Measurements from ENCODE around the gene APCDD1L.

APCDD1L gene

DNA sequence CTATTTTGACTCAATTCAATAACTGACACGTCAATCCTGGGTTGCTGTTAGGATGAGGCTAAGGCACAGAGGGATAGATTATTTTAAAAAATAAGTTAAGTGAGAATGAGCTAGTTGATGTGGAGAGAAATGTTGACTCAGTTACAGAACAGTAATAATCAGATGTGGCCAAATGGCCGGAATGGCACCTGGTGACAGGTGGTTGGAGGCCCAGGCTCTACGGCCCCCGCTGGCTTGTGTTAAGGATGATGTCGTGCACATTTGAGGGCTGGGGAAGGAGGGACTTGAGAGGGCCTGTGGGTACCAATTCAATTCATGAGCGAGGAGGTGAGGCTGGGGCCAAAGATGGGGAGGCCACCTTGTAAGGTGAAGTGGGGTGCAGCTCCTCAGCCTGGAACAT is 31.7 kb downstream of the APCDD1L start:
- DNase-seq = no peak

DNA sequence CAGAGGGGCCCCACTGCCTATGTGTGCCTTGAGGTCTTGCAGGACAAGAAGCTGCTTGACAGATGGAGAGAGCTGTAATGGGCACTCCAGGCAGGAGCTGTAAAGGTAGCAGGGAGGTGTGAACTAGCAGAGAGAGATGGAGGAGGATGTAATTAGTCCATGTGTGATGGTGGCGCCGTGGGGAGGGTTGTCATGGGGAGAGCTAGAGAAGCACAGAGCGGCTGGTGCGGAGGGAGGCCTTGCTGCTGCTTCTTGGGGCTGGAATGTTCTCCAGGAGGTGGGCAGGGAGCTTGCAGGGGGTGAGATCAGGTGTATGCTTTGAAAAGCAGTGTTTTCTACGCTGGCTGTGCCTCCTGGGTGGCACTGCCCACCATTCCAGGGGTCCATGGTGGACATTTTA is 32.1 kb downstream of the APCDD1L start:
- no peak for DNase-seq

DNA sequence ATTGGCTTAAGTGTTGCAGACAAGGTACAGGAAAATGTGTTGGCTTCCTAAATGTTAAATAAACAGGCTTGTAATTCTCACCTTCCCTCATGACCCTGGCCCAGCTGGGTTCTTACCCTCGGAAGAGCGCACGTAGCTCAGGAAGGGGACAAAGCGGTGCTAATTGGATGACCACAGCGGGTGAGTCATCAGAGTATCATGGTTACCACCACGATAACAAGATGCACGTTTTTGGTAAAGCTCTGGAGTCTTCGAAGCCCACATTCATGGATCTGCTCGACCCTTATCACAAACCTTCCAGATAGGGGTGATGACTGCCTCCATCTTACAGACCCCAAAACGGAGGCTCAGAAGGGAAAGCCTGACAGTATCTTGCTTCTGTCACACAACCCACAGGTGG is 32.8 kb downstream of the APCDD1L start:
- no peak for DNase-seq

DNA sequence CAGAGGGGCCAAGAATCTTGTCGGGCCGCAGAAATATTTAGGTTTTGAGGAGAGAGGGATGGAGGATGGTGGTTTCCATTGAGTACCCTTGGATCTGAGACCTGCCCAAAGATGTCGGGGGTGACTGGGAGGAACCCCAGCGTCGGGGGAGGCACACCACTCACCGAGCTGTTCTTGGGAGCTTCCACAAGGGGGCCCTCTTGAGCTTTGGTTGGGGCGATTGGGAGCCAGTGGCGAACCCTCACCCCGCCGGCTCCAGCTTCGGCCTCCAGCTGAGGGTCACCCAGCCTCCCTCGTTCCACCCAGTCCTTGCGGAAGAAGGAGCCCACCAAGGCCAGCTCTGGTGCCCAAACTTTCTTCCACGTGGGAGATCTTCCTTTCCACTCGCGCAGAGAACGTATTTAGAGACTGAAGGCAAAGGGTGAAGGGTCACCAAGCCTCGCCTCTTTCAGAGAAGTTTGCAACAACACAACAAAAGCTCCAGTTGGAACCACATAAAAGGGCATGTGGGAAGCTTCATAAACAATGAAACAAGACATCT is 33.6 kb downstream of the APCDD1L start:
- DNase-seq = no peak

DNA sequence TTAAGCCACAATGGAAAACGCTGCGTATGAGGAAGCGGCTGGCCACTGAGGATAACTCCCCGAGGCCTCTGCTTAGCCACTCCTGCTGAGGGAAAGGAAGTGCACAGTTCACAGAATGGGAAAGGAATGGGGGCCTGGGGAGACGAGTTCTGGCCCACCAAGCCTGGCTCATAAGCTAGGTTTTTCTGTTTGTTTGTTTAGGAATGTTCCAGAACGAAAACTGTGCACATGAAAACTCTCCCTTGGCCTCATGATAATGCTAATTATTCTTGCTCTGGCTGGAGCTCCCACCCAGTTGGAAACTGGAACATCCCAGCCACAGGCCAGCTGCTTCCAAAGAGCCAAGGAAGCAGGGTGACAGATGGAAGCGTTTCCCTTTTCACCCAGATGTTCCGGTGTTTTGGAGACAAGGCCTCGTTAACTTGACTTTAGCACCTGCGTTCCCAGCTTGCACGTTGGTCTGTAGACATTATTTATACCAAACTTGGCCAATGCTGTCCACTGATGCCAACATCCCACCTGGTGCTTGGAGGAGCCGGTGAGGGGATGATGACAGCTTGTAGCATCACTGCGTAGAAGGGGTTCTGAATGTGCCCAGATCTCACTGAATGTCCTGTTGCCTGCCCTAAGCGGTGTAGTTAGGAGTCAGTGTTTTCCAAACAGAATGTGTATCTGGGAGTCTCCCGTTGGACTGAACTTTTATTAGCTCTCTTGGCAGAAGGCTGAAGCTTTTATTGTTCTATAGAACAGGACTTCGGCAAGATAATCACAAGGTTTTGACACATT is 34.5 kb downstream of the APCDD1L start:
- DNase-seq = no peak

DNA sequence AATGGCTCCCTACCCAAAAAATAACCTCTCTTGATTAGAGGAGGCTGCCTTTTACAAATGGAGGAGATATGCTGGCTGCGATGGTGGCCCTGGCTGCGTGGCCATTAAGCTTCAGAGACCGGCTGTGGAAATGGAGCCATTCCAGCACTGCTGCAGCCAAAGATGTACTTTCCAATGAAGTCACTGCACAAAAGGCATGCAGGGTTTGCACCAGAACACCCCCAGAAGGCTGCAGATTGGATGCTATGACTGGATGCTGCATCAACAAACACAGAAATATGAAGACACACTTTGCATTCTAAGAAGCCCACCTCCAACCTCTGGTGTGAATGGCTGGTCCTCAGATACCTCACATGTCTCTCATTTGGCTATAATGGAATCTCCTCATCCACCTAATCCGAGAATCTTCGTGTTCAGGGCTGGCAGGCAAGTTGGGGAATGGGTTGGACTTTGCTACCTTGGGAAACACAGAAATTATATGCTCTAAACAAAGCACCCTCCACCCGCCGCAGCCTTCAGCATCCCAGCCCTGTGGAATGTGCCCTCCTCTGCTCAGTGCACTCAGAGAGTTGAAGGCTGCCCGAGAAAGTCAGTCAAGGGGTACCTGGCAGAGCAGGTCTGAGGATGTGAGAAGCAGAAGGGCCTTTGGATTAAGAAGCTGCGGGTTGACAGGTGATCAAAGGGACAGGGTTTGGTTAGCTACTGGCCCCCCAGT is 35.3 kb downstream of the APCDD1L start:
- no peak for DNase-seq

DNA sequence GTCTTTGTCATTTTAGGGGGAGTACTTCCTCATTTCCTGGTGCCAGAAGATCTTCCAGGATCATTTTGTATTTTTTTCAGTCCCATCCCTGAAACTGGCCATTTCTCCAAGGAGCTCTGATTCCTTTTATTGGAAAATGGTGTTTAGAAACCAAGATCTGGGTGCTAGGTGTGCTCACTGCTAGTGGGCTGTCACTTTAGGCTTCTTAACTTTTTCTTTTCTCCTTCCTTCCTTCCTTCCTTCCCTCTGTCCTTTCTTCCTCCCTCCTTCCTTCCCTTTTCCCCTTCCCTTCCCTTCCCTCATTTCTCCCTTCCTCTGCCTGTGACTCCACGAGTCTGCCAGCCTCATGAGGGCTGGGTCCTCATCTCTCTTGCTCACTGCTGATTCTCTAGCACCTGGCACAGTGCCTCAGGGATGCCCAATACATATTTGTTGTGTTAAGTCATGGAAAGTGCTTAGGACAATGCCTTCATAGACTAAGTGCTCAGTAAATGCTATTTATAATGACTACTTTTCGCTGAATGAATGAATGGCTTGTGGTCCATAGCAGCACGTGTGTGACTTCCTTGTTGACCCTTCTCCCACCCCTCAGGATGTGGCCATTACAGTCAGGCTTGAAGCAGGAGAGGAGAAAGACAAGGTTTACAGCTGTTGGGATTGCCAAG is 36.9 kb downstream of the APCDD1L start:
- no peak for DNase-seq

DNA sequence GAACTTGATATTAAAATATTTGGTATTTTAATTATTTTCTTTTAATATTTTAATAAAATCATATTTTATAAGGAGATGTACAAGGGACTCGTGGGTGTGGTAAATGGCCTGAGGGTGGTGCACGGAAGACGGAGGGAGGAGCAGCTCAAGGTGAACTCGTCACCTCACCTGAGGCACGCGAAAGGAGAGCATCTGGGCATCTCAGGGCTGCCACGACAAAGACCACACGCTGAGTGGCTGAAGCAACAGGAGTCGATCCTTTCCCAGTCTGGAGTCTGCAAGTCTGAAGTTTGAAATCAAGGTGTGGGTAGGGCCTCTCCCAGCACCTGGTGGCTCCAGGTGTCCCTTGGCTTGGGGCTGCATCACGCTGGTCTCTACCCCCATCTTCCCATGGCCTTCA is 39.7 kb downstream of the APCDD1L start:
- DNase-seq = no peak

DNA sequence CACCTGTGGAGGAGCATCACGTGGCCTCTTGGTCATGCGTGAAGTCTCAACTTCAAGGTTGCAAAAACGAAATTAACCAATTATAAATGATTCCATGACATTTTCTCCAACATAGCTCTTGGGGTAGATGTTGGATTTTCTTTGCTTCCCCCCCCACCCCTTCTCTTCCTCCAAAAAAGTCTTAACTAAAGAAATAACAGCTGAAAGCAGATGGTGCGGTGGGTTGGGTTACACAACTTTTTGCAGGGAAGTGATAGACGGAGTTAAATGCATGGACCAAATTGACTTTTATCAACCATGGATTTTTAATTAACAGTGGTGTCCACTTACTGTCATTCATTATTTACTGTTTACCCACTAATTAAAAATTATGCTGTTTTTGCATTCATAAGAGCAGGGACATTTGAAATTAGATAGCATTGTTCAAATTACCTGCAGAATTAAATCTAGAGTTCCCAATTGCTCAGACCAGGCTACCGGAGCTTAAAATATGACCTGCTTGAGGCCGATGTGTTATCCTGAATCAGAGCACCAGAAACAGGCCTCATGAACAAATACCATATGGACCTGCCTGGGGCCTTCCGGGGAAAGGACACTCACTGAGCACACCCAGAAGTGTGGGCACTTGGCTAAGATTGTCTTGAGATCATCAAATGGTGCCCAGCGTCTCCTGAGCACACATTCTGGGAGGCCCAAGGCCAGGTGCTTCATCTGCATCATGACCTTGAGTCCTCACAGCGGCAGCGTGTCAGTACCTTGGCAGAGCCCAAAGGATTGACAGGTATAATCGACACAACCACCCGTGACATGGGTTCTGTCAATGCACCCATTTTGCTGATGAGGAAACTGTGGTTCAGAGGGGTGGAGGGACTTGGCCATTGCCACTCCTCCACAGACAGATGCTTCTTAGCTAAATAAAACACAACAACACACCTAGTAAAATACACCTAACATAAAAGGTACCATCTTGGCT is 41.5 kb downstream of the APCDD1L start:
- DNase-seq = no peak

DNA sequence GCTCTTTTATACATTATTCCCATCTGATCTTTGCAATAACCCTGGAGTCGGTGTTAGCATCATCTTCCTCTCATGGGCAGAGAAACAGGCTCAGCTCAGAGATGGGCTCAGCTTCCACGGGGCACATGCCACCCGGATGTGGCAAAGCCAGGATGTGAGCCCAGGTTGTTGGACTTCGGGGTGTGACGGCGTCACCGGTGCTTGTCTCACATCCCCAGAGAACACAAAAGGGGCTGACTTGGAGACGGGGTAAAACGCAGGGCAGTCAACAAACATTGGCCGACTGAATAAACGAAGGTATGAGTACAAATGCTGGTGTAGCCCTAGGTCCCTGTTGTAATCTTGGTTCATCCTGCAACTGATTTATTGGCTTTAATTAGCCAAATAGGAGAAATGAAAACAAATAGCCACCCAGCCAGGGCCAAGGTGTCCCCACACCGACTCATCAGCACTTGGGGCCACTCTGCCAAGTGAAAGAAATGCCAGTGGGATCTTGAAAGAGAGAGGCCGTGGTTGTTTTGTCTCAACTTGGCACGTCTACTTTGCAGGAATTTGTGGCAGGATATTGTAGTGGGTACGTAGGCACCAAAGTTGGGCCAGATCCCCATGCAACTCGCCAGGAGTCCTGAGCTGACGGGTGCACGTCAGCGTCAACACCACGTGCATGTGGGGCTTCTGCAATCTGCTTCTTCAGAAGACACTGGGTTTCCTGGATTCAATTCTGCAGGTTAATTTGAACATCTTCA is 42.8 kb downstream of the APCDD1L start:
- DNase-seq = no peak

DNA sequence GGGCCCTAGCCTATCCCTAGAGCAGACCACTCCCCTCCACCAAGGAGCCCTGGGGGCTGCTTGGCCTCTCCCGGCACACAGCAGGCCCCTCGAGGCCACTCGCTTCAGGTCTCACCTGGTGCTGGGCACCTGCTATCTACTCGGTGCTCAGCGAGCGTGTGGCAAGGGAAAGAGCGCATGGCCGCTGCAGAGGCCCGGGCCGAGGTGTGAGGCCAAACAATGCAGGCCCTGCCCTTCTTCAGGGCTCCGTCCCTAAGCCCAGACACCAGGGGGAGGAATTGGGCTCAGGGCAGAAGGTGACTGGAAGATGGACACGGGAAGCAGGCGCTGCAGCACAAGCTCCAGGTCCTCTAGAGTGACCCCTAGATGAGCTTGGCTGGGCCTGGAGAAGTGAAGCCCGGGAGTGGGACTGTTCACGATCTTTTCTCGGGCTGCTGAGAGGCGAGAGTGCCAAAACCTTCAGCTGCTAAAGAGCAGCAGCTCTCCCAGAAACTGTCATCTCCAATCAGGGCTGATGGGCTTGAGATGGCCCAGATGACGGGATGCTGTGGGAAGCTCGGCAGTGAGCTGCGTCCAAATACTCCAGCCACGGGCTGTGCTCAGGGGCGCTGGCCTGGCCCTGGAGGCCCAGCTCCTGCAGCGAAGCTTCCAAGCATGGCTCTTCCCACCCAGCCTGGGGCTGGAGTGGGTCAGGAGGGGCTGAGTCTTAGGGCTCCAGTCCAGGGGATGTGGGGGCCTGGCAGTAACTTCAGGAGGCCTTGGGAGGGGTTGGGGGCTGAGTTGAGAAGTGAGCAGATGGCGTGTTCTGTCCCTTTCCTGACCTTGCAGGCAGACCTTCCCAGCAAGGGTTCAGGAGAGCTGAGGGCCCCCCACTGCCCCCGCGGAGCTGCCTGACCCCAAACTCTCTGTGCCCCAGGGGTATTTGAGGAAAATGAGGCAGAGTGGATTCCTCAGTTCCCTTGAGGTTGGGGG is 43.7 kb downstream of the APCDD1L start:
- no peak for DNase-seq

DNA sequence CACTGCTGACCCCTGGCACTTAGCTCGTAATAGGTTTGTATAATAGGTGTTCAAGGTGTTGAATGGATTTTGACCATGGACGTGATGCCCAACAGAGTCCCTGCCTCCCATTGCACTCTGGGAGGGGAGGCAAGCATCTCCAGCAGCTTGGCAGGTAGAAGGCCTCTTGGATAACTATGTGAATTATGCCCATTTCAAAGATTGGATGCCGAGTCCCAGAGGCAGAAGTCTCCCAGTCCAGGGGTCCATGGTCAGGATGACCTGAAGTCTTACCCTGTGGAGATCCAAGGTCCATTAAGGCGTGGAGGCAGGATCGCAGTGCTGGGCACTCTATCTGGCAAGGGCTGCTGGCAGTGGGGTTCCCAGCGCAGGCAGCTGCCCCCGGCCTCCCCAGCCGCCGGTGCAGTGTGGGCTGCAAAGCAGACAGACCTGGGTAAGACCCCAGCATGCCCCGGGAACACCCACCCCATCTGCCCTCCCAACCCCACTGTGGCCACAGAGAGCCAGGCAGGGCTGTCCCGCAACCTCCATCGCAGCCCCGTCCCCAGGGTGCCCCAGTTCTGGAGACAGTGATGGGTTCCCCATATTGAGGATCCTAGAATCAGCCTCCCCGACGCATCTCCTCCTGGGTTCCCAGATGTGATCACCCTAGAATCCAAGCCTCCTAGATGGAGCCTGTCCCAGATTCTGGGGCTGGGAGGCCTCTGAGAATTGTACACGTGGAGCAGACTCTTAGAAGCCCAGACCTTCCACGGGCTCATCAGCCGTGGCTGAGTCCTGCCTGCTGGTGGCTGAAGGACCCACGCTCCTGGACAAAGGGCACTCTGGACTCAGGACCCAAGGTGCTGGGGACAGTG is 44.6 kb downstream of the APCDD1L start:
- no peak for DNase-seq

DNA sequence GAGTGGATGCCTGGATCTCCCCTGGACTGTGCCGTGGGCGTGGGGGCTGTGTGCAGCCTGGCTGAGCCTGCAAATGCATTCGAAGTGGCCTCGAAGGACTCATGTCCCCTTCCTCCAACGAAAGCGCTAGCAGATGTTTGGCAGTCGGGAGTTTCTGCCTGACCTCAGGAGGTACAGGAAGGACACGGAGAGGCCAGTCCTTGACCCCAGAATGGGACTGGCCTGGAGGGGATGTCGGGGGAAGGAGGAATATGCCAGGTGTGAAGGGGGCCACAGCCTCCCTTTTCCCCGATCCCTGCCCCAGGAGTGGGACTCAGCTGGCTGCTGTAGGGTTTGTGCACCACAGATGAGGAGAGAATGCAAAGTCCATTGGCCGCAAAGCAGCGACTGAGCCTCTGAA is 45.6 kb downstream of the APCDD1L start:
- DNase-seq = no peak

DNA sequence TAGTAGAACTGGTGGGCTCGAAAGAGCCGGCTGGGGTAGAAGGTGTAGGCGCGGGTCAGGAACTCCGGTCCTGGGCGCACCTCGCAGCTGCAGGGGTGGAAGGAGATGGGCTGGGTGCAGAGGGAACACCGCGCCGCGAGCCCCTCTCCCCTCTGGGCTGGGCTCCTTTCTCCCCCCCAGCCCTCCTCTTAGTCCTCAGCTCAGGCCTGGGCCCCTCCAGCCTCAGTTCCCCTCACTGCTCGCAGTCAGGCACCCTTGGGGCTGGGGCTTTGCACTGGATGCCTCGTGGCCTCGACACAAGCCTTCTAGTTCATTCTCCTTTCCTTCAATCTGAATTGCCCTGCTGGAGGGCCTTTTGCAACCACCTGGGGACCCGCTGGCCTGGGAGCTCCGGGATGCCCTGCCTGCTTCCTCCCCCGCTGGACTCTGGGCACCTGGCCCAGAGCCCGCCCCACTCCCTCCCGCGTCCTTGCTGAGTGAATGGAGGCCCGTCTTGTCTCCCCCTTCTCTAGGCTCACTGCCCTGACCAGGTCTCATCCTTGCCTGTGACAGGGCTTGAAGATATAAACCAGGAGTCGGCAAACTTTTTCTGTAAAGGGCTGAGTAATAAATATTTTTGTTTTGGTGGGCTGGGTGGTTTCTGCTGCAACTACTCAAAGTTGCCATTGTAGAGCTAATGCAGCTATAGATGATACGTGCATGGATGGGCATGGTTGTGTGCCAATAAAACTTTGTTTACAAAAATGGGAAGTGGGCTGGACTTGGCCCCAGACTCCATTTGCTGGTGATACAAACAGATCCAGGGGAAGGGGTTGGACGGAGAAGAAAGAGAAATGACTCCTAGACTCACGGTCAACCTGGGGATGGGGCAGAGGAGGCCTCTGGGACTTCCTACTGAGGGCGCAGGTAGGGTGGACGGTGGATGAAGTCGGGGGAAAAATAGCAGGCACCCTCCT is 47.3 kb downstream of the APCDD1L start:
- DNase-seq = no peak

DNA sequence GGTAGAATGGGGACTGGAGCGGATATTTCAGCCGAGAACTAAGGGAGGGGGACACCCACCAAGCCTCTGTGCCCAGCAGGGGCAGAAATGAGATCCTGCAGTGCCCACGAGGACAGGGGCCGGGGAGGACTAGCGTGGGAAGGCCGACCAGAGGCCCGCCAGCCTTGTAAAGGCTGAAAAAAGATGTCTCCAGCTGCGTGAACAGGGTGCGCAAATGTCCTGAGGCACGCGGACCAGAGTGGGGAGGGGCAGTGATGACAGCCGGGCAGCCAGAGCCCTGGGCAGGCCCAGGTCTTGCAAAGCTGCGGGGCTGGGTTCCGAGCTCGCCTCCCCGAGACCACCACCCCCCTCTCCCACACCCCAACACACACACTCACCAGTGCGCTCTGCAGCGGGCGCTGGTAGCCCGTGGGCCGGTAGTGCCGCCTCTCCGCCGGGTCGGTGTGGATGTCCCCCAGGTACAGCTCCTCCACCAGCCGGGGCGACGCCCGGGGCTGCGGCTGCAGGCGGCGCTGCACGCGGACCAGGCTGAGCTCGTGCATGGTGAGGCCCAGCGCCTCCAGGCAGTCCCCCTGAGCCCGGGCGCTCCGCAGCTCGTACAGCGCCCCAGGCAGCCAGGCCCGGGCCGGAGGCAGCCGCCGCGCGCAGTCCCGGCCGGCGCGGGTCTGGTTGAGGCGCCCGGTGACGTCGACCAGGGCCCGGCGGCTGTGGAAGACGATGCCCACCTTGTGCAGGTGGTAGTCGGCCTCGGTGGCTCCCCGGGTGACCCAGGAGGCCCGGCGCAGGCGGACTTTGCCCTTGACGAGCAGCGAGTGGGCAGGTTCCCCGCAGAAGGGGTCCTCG is 48.2 kb downstream of the APCDD1L start:
- no peak for DNase-seq

DNA sequence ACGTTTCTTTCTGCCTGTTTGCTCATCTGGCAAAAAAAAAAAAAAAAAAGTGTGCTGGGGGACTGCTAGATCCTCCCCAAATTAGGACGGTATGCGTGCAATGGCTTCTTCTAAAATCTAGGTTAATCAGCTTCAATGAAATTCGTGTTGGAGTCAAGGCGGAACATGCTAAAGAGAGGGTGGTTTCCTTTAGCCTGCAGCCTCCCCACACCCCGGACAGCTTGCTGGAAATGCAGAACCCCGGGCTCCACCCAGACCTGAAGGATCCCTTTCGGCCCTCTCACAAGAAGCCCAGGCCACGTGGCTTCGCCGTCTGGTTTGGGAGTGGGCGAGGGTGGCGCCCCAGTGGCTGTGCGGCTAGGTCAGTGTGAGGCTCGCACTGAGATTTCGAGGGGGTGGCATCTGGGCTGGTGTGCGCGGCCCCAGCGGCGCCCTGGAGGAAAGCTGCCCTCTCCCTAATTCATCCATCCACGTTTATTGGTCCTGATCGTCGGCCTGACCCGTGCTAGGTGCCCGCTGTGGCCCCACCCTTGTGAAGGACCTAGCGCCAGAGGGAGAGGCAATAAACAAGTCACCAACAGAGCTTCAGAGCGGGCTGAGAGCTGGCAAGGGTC is 49.0 kb downstream of the APCDD1L start:
- DNase-seq = no peak

DNA sequence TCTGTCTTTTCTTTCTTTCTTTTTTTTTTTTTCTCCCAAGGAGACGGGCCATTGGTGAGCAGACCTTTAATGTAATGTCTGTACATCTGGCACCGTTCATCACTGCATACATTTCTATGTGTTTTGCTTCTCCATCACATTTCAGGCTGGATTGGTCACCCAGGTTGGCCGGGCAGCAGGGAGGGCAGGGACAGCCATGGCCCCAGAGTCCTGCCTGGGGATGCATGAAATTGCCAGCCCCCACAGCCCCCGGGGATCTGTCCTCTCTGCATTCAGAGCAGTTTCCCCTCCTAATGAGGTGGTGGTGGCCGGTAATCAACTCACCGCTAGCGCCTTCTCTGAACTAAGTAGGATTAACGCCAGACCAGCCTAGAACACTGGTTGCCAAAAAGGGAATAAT is 50.4 kb downstream of the APCDD1L start:
- no peak for DNase-seq
